Ishikawa (cell line): ENCODE data around the gene COX6A1.

Source experiments
- CEBPB ChIP-seq: IDR thresholded peaks from 2 replicates; pipeline ENCODE4 v1.6.1; 2012
- EP300 ChIP-seq: IDR thresholded peaks from 2 replicates; pipeline ENCODE4 v1.6.1; 2012; ENCODE audit warnings: borderline replicate concordance
- FOXM1 ChIP-seq: IDR thresholded peaks from 2 replicates; pipeline ENCODE4 v1.6.1; 2012; ENCODE audit warnings: low read depth, borderline replicate concordance
- MAX ChIP-seq: IDR thresholded peaks from 2 replicates; pipeline ENCODE4 v1.6.1; 2012
- RAD21 ChIP-seq: IDR thresholded peaks from 2 replicates; pipeline ENCODE4 v1.6.1; 2012; ENCODE audit warnings: low read depth
- TAF1 ChIP-seq: IDR thresholded peaks from 2 replicates; pipeline ENCODE4 v1.6.1; 2012; ENCODE audit warnings: low read depth, mild to moderate bottlenecking
- TEAD4 ChIP-seq: IDR thresholded peaks from 2 replicates; pipeline ENCODE4 v1.6.1; 2012
- YY1 ChIP-seq: IDR thresholded peaks from 2 replicates; pipeline ENCODE4 v1.6.1; 2012; ENCODE audit warnings: low read depth

GRCh38 chr12:120403869-120404268 is 34.0 kb upstream of the COX6A1 start:
- TF ChIP-seq TEAD4 (no peak), TAF1 (no peak), RAD21 (no peak), FOXM1 (no peak), YY1 (no peak), CEBPB (no peak), MAX (no peak), EP300 (no peak)
